Suprapubic skin (tissue), 4 donors: ENCODE results near the gene GCNA. TPM values are rescaled to one million over a fixed set of nuclear protein-coding genes. Genes with fewer than 3 reads are reported as not detected.
"Not testable (repeated sequence)": the region's sequence is repeated elsewhere in the genome, so short reads cannot be mapped to it uniquely, and the experiment has no call there.

ENCODE experiments used
- DNase-seq, 2 donors: peaks; one replicate each; pipeline ENCODE4 v3.0.0-alpha.2; 2019; ENCODE audit warnings: low spot score in 2 of 2
- H3K27ac ChIP-seq: fragments of 200-600 bp; sonication (generic); one replicate; pipeline ENCODE4 v1.5.1; 2019
- H3K27me3 ChIP-seq: fragments of 200-600 bp; sonication (generic); one replicate; pipeline ENCODE4 v1.5.1; 2019
- H3K36me3 ChIP-seq: fragments of 200-600 bp; sonication (generic); one replicate; pipeline ENCODE4 v1.5.1; 2019
- H3K4me1 ChIP-seq: fragments of 200-600 bp; sonication (generic); one replicate; pipeline ENCODE4 v1.5.1; 2019
- H3K4me3 ChIP-seq: fragments of 200-600 bp; sonication (generic); one replicate; pipeline ENCODE4 v1.5.1; 2019; ENCODE audit warnings: mild to moderate bottlenecking
- H3K9me3 ChIP-seq: fragments of 200-600 bp; sonication (generic); one replicate; pipeline ENCODE4 v1.5.1; 2019
- EP300 ChIP-seq: sonication (generic); formaldehyde crosslinking; IDR thresholded peaks from one replicate; pipeline ENCODE4 v1.6.1; 2017; ENCODE audit warnings: antibody characterized with exemption
- POLR2A ChIP-seq, 2 donors: fragments of 450-650 bp; IDR thresholded peaks; one replicate each; pipeline ENCODE4 v1.6.1; 2017; ENCODE audit warnings: antibody characterized with exemption in 2 of 2, mild to moderate bottlenecking in 2 of 2, moderate library complexity in 2 of 2
- POLR2AphosphoS5 ChIP-seq, 3 donors: sonication (generic); formaldehyde crosslinking; IDR thresholded peaks; one replicate each; pipeline ENCODE4 v1.6.1; 2017; ENCODE audit warnings: antibody characterized with exemption in 3 of 3
- WGBS: methylation state at CpG from one replicate; pipeline ENCODE4 v1.1.5; 2018; 5-methylcytosine and 5-hydroxymethylcytosine counted together
- total RNA-seq, 4 donors: library from RNA; depleted of rRNA; stranded (reverse); fragments of >200 nt; gene quantifications; one replicate each; pipeline ENCODE4 v1.1.0, GENCODE V29; 2016
- TF ChIP-seq, protein P1 (sequence below), 2 donors: fragments of 200-600 bp in 1 of 2; fragments of 450-650 bp in 1 of 2; sonication (generic) in 1 of 2; IDR thresholded peaks; one replicate each; pipeline ENCODE4 v1.5.1; 2016 to 2019; ENCODE audit warnings: antibody characterized with exemption in 2 of 2, mild to moderate bottlenecking in 1 of 2, moderate library complexity in 1 of 2

The GCNA gene
- total RNA-seq, 4 donors from 2014 or later, result 0.47 to 5.5 (median 0.99) TPM

DNA sequence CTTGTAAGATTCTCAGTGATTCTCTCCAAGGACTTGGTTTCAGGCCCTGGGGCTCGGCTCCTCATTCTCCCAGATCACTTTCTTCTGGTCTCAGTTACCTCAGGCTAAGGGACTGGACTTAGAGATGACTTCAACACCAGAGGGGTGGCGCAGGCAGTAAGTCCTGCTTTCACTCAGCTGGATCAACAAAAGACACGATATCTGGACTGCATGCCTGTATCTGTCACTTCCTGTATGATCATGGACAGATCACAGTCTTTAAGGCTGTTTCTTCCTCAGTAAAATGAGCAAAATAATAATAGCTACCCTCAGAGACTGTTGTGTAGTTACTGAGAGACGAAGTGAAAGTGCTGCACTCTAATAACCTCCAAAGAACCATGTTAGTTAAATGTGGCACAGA, 59.6 kb downstream of the GCNA start:
- no peak overlapping the region for H3K27ac ChIP-seq
- 57% methylated on average over 4 of the region's 4 CpGs for WGBS

GRCh38 chrX:71638409-71638808, 60.2 kb downstream of the GCNA start:
- TF ChIP-seq POLR2A (IDR thresholded peaks at IDR 0.05), result no peak
- TF ChIP-seq, protein P1, sequence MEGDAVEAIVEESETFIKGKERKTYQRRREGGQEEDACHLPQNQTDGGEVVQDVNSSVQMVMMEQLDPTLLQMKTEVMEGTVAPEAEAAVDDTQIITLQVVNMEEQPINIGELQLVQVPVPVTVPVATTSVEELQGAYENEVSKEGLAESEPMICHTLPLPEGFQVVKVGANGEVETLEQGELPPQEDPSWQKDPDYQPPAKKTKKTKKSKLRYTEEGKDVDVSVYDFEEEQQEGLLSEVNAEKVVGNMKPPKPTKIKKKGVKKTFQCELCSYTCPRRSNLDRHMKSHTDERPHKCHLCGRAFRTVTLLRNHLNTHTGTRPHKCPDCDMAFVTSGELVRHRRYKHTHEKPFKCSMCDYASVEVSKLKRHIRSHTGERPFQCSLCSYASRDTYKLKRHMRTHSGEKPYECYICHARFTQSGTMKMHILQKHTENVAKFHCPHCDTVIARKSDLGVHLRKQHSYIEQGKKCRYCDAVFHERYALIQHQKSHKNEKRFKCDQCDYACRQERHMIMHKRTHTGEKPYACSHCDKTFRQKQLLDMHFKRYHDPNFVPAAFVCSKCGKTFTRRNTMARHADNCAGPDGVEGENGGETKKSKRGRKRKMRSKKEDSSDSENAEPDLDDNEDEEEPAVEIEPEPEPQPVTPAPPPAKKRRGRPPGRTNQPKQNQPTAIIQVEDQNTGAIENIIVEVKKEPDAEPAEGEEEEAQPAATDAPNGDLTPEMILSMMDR (IDR thresholded peaks at IDR 0.05), result no peak
- no peak for TF ChIP-seq EP300
- TF ChIP-seq POLR2AphosphoS5 (IDR thresholded peaks at IDR 0.05), result no peak
- Histone ChIP-seq H3K4me1 (no peaks in the 10 kb centered on the region), H3K36me3 (no peaks in the 10 kb centered on the region), H3K4me3 (no peak overlapping the region), H3K27ac (no peak overlapping the region), H3K9me3 (no peaks in the 10 kb centered on the region), H3K27me3 (no peaks in the 10 kb centered on the region)
- 76% methylated on average over 4 of the region's 4 CpGs for WGBS
- DNase-seq, result no peak

More for the DNA sequence above, 59.6 kb downstream of the GCNA start:
- Histone ChIP-seq H3K4me1 (no peaks in the 10 kb centered on the region), H3K4me3 (no peak overlapping the region), H3K36me3 (no peaks in the 10 kb centered on the region), H3K27me3 (no peaks in the 10 kb centered on the region), H3K9me3 (no peaks in the 10 kb centered on the region)
- DNase-seq, result no peak
- TF ChIP-seq, protein P1 (IDR thresholded peaks at IDR 0.05), result no peak
- TF ChIP-seq POLR2A (IDR thresholded peaks at IDR 0.05), result no peak
- TF ChIP-seq POLR2AphosphoS5 (IDR thresholded peaks at IDR 0.05), result no peak
- no peak for TF ChIP-seq EP300

GRCh38 chrX:71640002-71640401, 61.8 kb downstream of the GCNA start:
- H3K36me3 ChIP-seq, result no peaks in the 10 kb centered on the region
- no peak overlapping the region for H3K27ac ChIP-seq
- no peaks in the 10 kb centered on the region for H3K27me3 ChIP-seq
- DNase-seq, result no peak
- 83% methylated on average over 4 of the region's 4 CpGs for WGBS
- no peak overlapping the region for H3K4me3 ChIP-seq
- TF ChIP-seq, protein P1 (IDR thresholded peaks at IDR 0.05), result no peak
- TF ChIP-seq POLR2AphosphoS5 (IDR thresholded peaks at IDR 0.05) (no peak), EP300 (no peak), POLR2A (IDR thresholded peaks at IDR 0.05) (no peak)
- H3K4me1 ChIP-seq, result no peaks in the 10 kb centered on the region
- H3K9me3 ChIP-seq, result no peaks in the 10 kb centered on the region

GRCh38 chrX:71644406-71644805, 66.2 kb downstream of the GCNA start:
- not testable (repeated sequence) for H3K4me3 ChIP-seq, H3K9me3 ChIP-seq, H3K36me3 ChIP-seq, H3K27ac ChIP-seq, H3K27me3 ChIP-seq, H3K4me1 ChIP-seq, DNase-seq
- WGBS, result 63% methylated on average over 6 of the region's 6 CpGs

- TF ChIP-seq POLR2A (IDR thresholded peaks at IDR 0.05), result no peak
- no peak for TF ChIP-seq POLR2AphosphoS5 (IDR thresholded peaks at IDR 0.05)
- no peak for TF ChIP-seq EP300
- TF ChIP-seq, protein P1 (IDR thresholded peaks at IDR 0.05), result no peak
- no peak for DNase-seq
- Histone ChIP-seq H3K4me3 (no peak overlapping the region), H3K9me3 (no peaks in the 10 kb centered on the region), H3K27me3 (no peaks in the 10 kb centered on the region), H3K4me1 (no peaks in the 10 kb centered on the region), H3K36me3 (no peaks in the 10 kb centered on the region), H3K27ac (no peak overlapping the region)
- WGBS, result 71% methylated on average over 4 of the region's 4 CpGs
Observed at GRCh38 chrX:71650333-71650969, 72.2 kb downstream of the GCNA start.

- no peak for DNase-seq
- H3K4me3 ChIP-seq, result no peak overlapping the region
- WGBS, result 46% methylated on average over 2 of the region's 2 CpGs
- H3K36me3 ChIP-seq, result no peaks in the 10 kb centered on the region
- no peak for TF ChIP-seq POLR2A (IDR thresholded peaks at IDR 0.05)
- TF ChIP-seq, protein P1 (IDR thresholded peaks at IDR 0.05), result peak; percentile 11 to 34
- no peak overlapping the region for H3K27ac ChIP-seq
- no peaks in the 10 kb centered on the region for H3K4me1 ChIP-seq
- no peaks in the 10 kb centered on the region for H3K9me3 ChIP-seq
- H3K27me3 ChIP-seq, result no peaks in the 10 kb centered on the region
Observed at GRCh38 chrX:71652405-71652804, 74.2 kb downstream of the GCNA start.
